ENCODE results near the gene TGIF2.

The TGIF2 gene

DNA sequence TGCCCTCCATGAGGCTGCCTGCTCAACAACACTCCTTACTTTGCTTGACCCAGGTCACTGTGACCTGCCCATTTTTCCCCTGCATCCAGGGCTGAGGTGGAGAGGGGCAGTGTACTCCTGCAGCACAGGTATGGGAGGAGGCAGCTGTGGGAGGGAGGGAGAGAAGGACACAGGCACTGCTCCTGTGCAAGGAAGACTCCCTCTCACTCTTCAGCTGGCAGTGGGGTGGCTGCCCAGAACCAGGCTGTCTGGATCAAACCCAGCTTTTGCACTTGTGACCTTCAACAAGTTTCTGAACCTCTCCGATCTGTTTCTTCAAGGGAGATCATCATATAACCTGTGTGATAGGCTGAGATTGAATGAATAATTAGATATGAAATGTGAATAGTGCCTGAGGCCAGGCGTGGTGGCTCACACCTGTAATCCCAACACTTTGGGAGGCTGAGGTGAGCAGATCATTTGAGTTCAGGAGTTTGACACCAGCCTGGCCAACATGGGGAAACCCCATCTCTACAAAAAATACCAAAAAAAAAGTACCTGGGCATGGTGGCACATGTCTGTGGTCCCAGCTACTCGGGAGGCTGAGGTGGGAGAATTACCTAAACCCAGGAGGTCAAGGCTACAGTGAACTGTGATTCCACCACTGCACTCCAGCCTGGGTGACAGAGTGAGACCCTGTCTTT is 14.1 kb downstream of the TGIF2 start:
- Histone ChIP-seq H3K27ac (ENCODE audit: low read depth, low read length) (no peak overlapping the region), H3K27me3 (ENCODE audit: low read length) (no peaks in the 10 kb centered on the region), H3K4me2 (ENCODE audit: low read depth, low read length, poor library complexity, severe bottlenecking) (no peak overlapping the region), H3F3A (ENCODE audit: insufficient read depth) (0 out of 2 replicates have a peak, but pooled peaks cover 10% of the 10 kb centered on the region), H3K9me3 (ENCODE audit: insufficient read depth, low read length) (no peaks in the 10 kb centered on the region), H3K9me2 (replicated peaks; ENCODE audit: insufficient read depth, low read length) (no peaks in the 10 kb centered on the region), H3K36me3 (ENCODE audit: low read length) (no peaks in the 10 kb centered on the region), H3K4me3 (ENCODE audit: insufficient read depth, low read length, poor library complexity, severe bottlenecking) (no peak overlapping the region), H4K20me1 (ENCODE audit: low read depth, low read length) (no peaks in the 10 kb centered on the region), H3K79me2 (ENCODE audit: insufficient read depth, low read length) (no peaks in the 10 kb centered on the region), H3K9ac (ENCODE audit: low read length) (no peak overlapping the region), H2AFZ (ENCODE audit: low read depth, low read length, severe bottlenecking) (no peak overlapping the region)
- no peak for TF ChIP-seq EZH2phosphoT487 (conservative IDR thresholded peaks at IDR 0.05; ENCODE audit: low read length)
- TF ChIP-seq, protein P1, sequence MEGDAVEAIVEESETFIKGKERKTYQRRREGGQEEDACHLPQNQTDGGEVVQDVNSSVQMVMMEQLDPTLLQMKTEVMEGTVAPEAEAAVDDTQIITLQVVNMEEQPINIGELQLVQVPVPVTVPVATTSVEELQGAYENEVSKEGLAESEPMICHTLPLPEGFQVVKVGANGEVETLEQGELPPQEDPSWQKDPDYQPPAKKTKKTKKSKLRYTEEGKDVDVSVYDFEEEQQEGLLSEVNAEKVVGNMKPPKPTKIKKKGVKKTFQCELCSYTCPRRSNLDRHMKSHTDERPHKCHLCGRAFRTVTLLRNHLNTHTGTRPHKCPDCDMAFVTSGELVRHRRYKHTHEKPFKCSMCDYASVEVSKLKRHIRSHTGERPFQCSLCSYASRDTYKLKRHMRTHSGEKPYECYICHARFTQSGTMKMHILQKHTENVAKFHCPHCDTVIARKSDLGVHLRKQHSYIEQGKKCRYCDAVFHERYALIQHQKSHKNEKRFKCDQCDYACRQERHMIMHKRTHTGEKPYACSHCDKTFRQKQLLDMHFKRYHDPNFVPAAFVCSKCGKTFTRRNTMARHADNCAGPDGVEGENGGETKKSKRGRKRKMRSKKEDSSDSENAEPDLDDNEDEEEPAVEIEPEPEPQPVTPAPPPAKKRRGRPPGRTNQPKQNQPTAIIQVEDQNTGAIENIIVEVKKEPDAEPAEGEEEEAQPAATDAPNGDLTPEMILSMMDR (IDR thresholded peaks at IDR 0.05; ENCODE audit: insufficient read depth, low read length, poor library complexity, severe bottlenecking) = no peak

DNA sequence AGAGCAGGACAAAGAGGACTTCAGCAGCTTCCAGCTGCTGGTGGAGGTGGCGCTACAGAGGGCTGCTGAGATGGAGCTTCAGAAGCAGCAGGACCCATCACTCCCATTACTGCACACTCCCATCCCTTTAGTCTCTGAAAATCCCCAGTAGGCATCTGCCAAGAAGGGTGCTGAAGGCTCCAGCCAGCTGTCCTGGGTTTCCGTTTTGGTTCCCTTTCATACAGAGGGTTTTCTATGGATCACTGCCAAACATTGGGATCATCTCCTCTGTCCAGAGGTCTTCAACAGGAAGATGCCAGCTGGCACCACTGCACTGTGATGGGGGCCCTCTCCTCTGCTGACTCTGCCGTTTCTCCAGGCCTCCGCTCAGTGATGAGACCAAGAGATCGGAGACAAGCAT is 17.9 kb downstream of the TGIF2 start:
- Histone ChIP-seq H3K79me2 (ENCODE audit: insufficient read depth, low read length) (no peaks in the 10 kb centered on the region), H4K20me1 (ENCODE audit: low read depth, low read length) (no peaks in the 10 kb centered on the region), H3K9me3 (ENCODE audit: insufficient read depth, low read length) (no peaks in the 10 kb centered on the region), H3K4me3 (ENCODE audit: insufficient read depth, low read length, poor library complexity, severe bottlenecking) (no peak overlapping the region), H3K27me3 (ENCODE audit: low read length) (no peaks in the 10 kb centered on the region), H3K4me2 (ENCODE audit: low read depth, low read length, poor library complexity, severe bottlenecking) (no peak overlapping the region), H3F3A (ENCODE audit: insufficient read depth) (peaks cover 30% of the 10 kb centered on the region), H3K9me2 (replicated peaks; ENCODE audit: insufficient read depth, low read length) (no peaks in the 10 kb centered on the region), H3K36me3 (ENCODE audit: low read length) (no peaks in the 10 kb centered on the region), H2AFZ (ENCODE audit: low read depth, low read length, severe bottlenecking) (no peak overlapping the region), H3K27ac (ENCODE audit: low read depth, low read length) (no peak overlapping the region), H3K9ac (ENCODE audit: low read length) (no peak overlapping the region)
- TF ChIP-seq, protein P1 (IDR thresholded peaks at IDR 0.05; ENCODE audit: insufficient read depth, low read length, poor library complexity, severe bottlenecking) = no peak
- no peak for TF ChIP-seq EZH2phosphoT487 (conservative IDR thresholded peaks at IDR 0.05; ENCODE audit: low read length)

DNA sequence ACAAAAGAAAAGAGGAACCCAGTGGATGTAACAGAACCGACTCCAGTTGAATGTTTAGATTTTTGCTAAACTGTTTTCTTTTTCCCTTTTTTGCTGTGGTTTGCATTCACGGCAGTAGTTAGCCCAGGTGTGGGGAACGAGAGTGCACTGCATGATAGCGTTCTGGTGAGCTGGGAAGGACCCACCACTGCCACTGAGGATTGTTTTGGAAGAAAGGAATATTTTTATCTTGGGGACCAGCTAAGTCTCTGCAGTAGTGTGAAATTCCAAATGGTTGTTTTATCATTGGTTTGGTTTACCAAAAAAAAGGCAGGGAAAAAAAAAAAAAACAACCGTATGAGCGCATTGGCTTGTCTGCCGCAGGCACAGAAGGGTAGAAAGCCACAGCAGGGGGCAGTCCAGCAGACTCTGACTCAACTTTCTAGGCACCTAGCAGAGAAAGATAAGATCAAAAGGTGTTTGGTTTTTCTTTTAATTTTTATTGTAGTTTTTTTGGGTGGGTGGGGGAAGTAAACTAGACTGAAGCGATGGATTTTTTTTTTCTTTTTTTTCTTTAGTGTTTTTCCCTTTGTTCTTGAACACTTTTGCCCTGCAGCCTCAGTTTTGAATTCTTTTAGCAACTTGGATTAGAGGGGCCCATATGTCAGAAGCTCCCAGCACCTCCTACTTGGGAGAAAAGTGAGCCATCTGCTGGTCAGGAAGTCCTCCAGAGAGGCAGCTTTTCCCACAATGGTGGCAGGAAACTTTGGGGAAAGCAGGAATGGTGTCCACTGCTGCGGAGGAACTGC is 18.7 kb downstream of the TGIF2 start:
- H3K36me3 ChIP-seq (ENCODE audit: low read length) = no peaks in the 10 kb centered on the region
- H2AFZ ChIP-seq (ENCODE audit: low read depth, low read length, severe bottlenecking) = no peak overlapping the region
- H3K9ac ChIP-seq (ENCODE audit: low read length) = no peak overlapping the region
- TF ChIP-seq, protein P1 (IDR thresholded peaks at IDR 0.05; ENCODE audit: insufficient read depth, low read length, poor library complexity, severe bottlenecking) = no peak
- TF ChIP-seq EZH2phosphoT487 (conservative IDR thresholded peaks at IDR 0.05; ENCODE audit: low read length) = no peak
- H4K20me1 ChIP-seq (ENCODE audit: low read depth, low read length) = no peaks in the 10 kb centered on the region
- H3F3A ChIP-seq (ENCODE audit: insufficient read depth) = peaks cover 30% of the 10 kb centered on the region
- no peaks in the 10 kb centered on the region for H3K79me2 ChIP-seq (ENCODE audit: insufficient read depth, low read length)
- H3K4me3 ChIP-seq (ENCODE audit: insufficient read depth, low read length, poor library complexity, severe bottlenecking) = no peak overlapping the region
- H3K27me3 ChIP-seq (ENCODE audit: low read length) = no peaks in the 10 kb centered on the region
- H3K9me2 ChIP-seq (replicated peaks; ENCODE audit: insufficient read depth, low read length) = no peaks in the 10 kb centered on the region
- no peaks in the 10 kb centered on the region for H3K9me3 ChIP-seq (ENCODE audit: insufficient read depth, low read length)
- no peak overlapping the region for H3K4me2 ChIP-seq (ENCODE audit: low read depth, low read length, poor library complexity, severe bottlenecking)
- no peak overlapping the region for H3K27ac ChIP-seq (ENCODE audit: low read depth, low read length)

All from SU-DHL-6 (cell line).